Measurements from ENCODE around the gene SLC6A20.

SLC6A20 gene

DNA sequence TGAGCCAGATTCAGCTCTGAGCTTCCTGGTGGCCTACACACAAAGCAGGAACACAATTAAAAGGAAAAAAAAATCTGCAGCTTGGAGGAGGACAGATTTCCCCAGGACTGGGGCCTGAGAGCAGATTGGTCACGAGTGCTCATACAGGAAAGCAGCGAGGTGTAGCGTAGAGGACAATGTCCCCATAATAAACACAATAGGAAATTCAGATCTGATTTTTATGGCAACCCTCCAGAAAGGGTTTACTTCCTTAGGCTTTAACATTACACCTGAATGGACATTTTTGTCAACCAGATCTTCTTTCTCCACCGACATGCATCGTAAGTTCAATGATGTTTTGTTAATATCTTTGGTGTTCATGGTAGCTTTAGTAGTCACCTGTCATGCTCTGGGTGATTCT, 23.3 kb downstream of the SLC6A20 start:
- Histone ChIP-seq H3K79me2 (ENCODE audit: insufficient read depth, low read length) (no peaks in the 10 kb centered on the region), H3K9me3 (ENCODE audit: insufficient read depth, low read length, severe bottlenecking) (no peaks in the 10 kb centered on the region), H2AFZ (ENCODE audit: low read depth, low read length) (no peak overlapping the region), H3K4me1 (ENCODE audit: insufficient read depth, low read length) (no peaks in the 10 kb centered on the region), H3K9ac (ENCODE audit: low read depth, low read length) (no peak overlapping the region), H3K4me3 (ENCODE audit: low read depth in 1 of 2, low read length in 2 of 2) (no peak overlapping the region), H3K27me3 (ENCODE audit: insufficient read depth, low read length, poor library complexity) (no peaks in the 10 kb centered on the region), H3K27ac (ENCODE audit: low read length) (no peak overlapping the region), H3K36me3 (ENCODE audit: insufficient read depth, low read length) (0 out of 2 replicates have a peak, but pooled peaks cover 10% of the 10 kb centered on the region), H4K20me1 (ENCODE audit: insufficient read depth, low read length) (no peaks in the 10 kb centered on the region), H3K4me2 (ENCODE audit: insufficient read depth, low read length) (no peak overlapping the region)
- DNase-seq (no peak), ATAC-seq (ENCODE audit: insufficient read depth, low read depth) (no peak)
- TF ChIP-seq, protein P1, sequence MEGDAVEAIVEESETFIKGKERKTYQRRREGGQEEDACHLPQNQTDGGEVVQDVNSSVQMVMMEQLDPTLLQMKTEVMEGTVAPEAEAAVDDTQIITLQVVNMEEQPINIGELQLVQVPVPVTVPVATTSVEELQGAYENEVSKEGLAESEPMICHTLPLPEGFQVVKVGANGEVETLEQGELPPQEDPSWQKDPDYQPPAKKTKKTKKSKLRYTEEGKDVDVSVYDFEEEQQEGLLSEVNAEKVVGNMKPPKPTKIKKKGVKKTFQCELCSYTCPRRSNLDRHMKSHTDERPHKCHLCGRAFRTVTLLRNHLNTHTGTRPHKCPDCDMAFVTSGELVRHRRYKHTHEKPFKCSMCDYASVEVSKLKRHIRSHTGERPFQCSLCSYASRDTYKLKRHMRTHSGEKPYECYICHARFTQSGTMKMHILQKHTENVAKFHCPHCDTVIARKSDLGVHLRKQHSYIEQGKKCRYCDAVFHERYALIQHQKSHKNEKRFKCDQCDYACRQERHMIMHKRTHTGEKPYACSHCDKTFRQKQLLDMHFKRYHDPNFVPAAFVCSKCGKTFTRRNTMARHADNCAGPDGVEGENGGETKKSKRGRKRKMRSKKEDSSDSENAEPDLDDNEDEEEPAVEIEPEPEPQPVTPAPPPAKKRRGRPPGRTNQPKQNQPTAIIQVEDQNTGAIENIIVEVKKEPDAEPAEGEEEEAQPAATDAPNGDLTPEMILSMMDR (IDR thresholded peaks at IDR 0.05; ENCODE audit: borderline replicate concordance, extremely low read depth, low read length, poor library complexity, severe bottlenecking) = no peak
- TF ChIP-seq EZH2 (IDR thresholded peaks at IDR 0.05; ENCODE audit: borderline replicate concordance, low read depth, low read length, severe bottlenecking) = no peak

DNA sequence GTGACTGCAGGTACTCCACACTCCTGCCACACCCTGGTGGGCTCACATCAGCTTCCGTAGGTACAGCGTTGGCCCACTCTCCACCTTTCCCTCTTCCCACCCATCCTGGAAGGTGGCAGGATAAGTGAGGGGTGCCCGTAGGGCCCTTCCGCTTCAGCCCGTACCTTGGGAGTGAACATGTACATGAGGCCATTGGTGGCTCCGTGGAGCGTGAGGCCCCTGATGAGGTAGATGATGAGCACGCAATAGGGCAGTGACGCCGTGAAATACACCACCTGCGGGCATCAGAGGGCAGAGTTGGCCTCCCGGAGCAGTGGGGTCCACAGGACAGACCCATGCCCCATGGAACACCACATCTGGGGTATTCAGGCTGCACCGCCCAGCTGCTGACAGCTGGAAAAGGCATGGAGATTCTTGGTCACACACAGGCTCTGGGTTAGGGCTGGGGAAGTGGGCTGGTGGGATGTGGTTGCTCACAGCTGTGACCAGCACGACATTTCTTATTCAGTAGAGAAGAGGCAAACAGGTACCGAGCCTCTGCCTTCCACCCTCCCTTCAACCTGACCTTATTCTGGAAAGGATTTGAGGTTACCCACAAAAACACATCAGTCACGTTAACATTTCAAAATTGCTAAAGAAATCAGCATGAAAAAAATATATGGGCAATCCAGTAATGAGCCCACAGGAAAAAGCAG, 23.8 kb downstream of the SLC6A20 start:
- Histone ChIP-seq H3K27me3 (ENCODE audit: insufficient read depth, low read length, poor library complexity) (no peaks in the 10 kb centered on the region), H4K20me1 (ENCODE audit: insufficient read depth, low read length) (no peaks in the 10 kb centered on the region), H3K9ac (ENCODE audit: low read depth, low read length) (no peak overlapping the region), H3K4me3 (ENCODE audit: low read depth in 1 of 2, low read length in 2 of 2) (no peak overlapping the region), H3K36me3 (ENCODE audit: insufficient read depth, low read length) (0 out of 2 replicates have a peak, but pooled peaks cover 10% of the 10 kb centered on the region), H3K79me2 (ENCODE audit: insufficient read depth, low read length) (no peaks in the 10 kb centered on the region), H3K9me3 (ENCODE audit: insufficient read depth, low read length, severe bottlenecking) (peaks cover 1% of the 10 kb centered on the region), H3K27ac (ENCODE audit: low read length) (no peak overlapping the region), H3K4me2 (ENCODE audit: insufficient read depth, low read length) (no peak overlapping the region), H3K4me1 (ENCODE audit: insufficient read depth, low read length) (no peaks in the 10 kb centered on the region), H2AFZ (ENCODE audit: low read depth, low read length) (no peak overlapping the region)
- peak; percentile 88 for ATAC-seq (ENCODE audit: insufficient read depth, low read depth)
- peak; percentile 62 for DNase-seq
- TF ChIP-seq EZH2 (IDR thresholded peaks at IDR 0.05; ENCODE audit: borderline replicate concordance, low read depth, low read length, severe bottlenecking) = no peak
- TF ChIP-seq, protein P1 (IDR thresholded peaks at IDR 0.05; ENCODE audit: borderline replicate concordance, extremely low read depth, low read length, poor library complexity, severe bottlenecking) = no peak

DNA sequence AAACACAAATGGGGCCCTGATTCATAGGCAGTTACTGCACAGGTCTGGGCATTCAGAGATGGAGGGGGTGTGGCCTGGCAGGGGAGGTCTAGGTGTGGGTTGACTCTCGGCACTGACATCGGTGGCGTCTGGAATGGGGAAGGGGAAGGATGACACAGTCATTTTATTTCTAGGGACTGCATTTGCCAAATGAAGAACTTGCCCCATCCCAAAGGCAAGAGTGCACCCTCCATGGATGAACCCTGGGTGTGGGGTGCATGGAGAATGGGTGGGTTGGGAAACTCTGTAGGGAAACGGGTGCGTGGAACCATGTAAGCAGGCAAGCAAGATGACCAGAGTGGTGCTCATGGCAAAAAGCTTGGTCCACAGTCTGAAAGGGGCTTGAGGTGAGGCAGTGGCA, 24.5 kb downstream of the SLC6A20 start:
- H3K27me3 ChIP-seq (ENCODE audit: insufficient read depth, low read length, poor library complexity) = no peaks in the 10 kb centered on the region
- H3K79me2 ChIP-seq (ENCODE audit: insufficient read depth, low read length) = no peaks in the 10 kb centered on the region
- DNase-seq = no peak
- H3K9ac ChIP-seq (ENCODE audit: low read depth, low read length) = no peak overlapping the region
- H3K4me3 ChIP-seq (ENCODE audit: low read depth in 1 of 2, low read length in 2 of 2) = no peak overlapping the region
- 0 out of 2 replicates have a peak, but pooled peaks cover 8% of the 10 kb centered on the region for H3K36me3 ChIP-seq (ENCODE audit: insufficient read depth, low read length)
- ATAC-seq (ENCODE audit: insufficient read depth, low read depth) = no peak
- no peaks in the 10 kb centered on the region for H4K20me1 ChIP-seq (ENCODE audit: insufficient read depth, low read length)
- TF ChIP-seq EZH2 (IDR thresholded peaks at IDR 0.05; ENCODE audit: borderline replicate concordance, low read depth, low read length, severe bottlenecking) = no peak
- TF ChIP-seq, protein P1 (IDR thresholded peaks at IDR 0.05; ENCODE audit: borderline replicate concordance, extremely low read depth, low read length, poor library complexity, severe bottlenecking) = no peak
- no peak overlapping the region for H3K27ac ChIP-seq (ENCODE audit: low read length)
- H2AFZ ChIP-seq (ENCODE audit: low read depth, low read length) = no peak overlapping the region
- H3K4me1 ChIP-seq (ENCODE audit: insufficient read depth, low read length) = no peaks in the 10 kb centered on the region
- peaks cover 4% of the 10 kb centered on the region for H3K9me3 ChIP-seq (ENCODE audit: insufficient read depth, low read length, severe bottlenecking)
- H3K4me2 ChIP-seq (ENCODE audit: insufficient read depth, low read length) = no peak overlapping the region
